Ascending aorta (tissue), 2 donors: ENCODE results near the gene AUTS2. TPM values are rescaled to one million over a fixed set of nuclear protein-coding genes. Genes with fewer than 3 reads are reported as not detected.
A peak's percentile ranks its signal among the peaks of the same experiment; 100 is the strongest.
"Not testable (repeated sequence)": the region's sequence is repeated elsewhere in the genome, so short reads cannot be mapped to it uniquely, and the experiment has no call there.

Experiments
- DNase-seq, 2 donors: peaks; one replicate each; pipeline ENCODE4 v3.0.0-alpha.2; 2019; ENCODE audit warnings: low spot score in 2 of 2
- H3K27ac ChIP-seq, 2 donors: fragments of 200-600 bp; sonication (generic); one replicate each; pipeline ENCODE4 v1.5.1; 2016 to 2017; ENCODE audit warnings: mild to moderate bottlenecking in 1 of 2
- H3K27me3 ChIP-seq: fragments of 200-600 bp; sonication (generic); one replicate; pipeline ENCODE4 v1.5.1; 2017
- H3K36me3 ChIP-seq, 2 donors: fragments of 200-600 bp; sonication (generic); one replicate each; pipeline ENCODE4 v1.5.1; 2016
- H3K4me1 ChIP-seq, 2 donors: fragments of 200-600 bp; sonication (generic); one replicate each; pipeline ENCODE4 v1.5.1; 2016 to 2017; ENCODE audit warnings: mild to moderate bottlenecking in 1 of 2
- H3K4me3 ChIP-seq, 2 donors: fragments of 200-600 bp; sonication (generic); one replicate each; pipeline ENCODE4 v1.5.1; 2016 to 2017; ENCODE audit warnings: mild to moderate bottlenecking in 1 of 2
- H3K9me3 ChIP-seq, 2 donors: fragments of 200-600 bp; sonication (generic); one replicate each; pipeline ENCODE4 v1.5.1; 2016
- intact Hi-C: fragments of 100-400 bp; cut with DNase I; formaldehyde crosslinking; loops from one replicate; pipeline ENCODE4 v1.15.1; 2023
- total RNA-seq: library from RNA; depleted of rRNA; stranded (reverse); fragments of >200 nt; gene quantifications from one replicate; pipeline ENCODE4 v1.1.0, GENCODE V29; 2016
- TF ChIP-seq, protein P1 (sequence below), 3 experiments: fragments of 200-600 bp in 2 of 3; fragments of 450-650 bp in 1 of 3; sonication (generic) in 2 of 3; IDR thresholded peaks; one replicate each; pipeline ENCODE4 v1.5.1; 2016 to 2019; ENCODE audit warnings: antibody characterized with exemption in 3 of 3, mild to moderate bottlenecking in 1 of 3, moderate library complexity in 1 of 3

The AUTS2 gene
- total RNA-seq, 1 donor from 2014 or later, result 90.4 TPM

DNA sequence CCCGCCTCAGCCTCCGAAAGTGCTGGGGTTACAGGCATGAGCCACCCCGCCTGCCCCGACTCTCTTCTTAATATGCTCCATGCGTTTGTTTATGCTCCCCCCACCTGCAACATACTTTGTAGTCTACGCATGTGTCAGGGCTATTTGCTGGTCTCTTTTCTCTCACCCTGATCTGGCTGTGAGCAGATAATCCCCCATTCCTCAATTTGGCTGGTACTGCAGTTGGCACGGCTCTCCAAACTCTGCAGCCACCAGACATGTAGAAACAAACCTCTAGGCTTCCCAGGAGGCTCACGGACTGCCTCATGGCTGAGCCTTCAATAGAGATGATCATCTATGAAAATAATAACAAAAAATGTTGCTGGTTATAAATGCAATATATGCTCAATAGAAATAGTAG lies 993.4 kb downstream of the AUTS2 start:
- Histone ChIP-seq H3K4me1 (no peaks in the 10 kb centered on the region), H3K9me3 (no peaks in the 10 kb centered on the region), H3K4me3 (no peak overlapping the region), H3K27me3 (no peaks in the 10 kb centered on the region), H3K27ac (no peak overlapping the region), H3K36me3 (no peaks in the 10 kb centered on the region)
- intact Hi-C loops, result no loop called here
- DNase-seq, result no peak
- TF ChIP-seq, protein P1, sequence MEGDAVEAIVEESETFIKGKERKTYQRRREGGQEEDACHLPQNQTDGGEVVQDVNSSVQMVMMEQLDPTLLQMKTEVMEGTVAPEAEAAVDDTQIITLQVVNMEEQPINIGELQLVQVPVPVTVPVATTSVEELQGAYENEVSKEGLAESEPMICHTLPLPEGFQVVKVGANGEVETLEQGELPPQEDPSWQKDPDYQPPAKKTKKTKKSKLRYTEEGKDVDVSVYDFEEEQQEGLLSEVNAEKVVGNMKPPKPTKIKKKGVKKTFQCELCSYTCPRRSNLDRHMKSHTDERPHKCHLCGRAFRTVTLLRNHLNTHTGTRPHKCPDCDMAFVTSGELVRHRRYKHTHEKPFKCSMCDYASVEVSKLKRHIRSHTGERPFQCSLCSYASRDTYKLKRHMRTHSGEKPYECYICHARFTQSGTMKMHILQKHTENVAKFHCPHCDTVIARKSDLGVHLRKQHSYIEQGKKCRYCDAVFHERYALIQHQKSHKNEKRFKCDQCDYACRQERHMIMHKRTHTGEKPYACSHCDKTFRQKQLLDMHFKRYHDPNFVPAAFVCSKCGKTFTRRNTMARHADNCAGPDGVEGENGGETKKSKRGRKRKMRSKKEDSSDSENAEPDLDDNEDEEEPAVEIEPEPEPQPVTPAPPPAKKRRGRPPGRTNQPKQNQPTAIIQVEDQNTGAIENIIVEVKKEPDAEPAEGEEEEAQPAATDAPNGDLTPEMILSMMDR (IDR thresholded peaks at IDR 0.05), result no peak

DNA sequence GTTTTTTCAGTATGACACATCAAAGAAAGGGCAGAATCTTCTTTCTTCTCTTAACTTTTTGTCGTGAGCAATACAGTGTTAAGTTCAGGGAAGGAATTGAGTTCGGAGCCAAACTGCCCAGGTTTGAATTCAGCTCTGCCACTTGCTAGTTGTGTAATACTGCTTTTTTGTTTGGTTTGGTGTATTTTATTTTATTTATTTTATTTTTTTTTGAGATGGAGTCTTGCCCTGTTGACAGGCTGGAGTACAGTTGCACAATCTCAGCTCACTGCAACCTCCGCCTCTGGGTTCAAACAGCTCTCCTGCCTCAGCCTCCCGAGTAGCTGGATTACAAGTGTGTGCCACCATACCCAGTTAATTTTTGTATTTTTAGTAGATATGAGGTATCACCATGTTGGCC lies 993.9 kb downstream of the AUTS2 start:
- TF ChIP-seq, protein P1 (IDR thresholded peaks at IDR 0.05), result no peak
- intact Hi-C loops, result no loop called here
- no peak for DNase-seq
- H3K36me3 ChIP-seq, result no peaks in the 10 kb centered on the region
- no peak overlapping the region for H3K4me3 ChIP-seq
- no peaks in the 10 kb centered on the region for H3K4me1 ChIP-seq
- H3K27ac ChIP-seq, result no peak overlapping the region
- no peaks in the 10 kb centered on the region for H3K27me3 ChIP-seq
- H3K9me3 ChIP-seq, result no peaks in the 10 kb centered on the region

DNA sequence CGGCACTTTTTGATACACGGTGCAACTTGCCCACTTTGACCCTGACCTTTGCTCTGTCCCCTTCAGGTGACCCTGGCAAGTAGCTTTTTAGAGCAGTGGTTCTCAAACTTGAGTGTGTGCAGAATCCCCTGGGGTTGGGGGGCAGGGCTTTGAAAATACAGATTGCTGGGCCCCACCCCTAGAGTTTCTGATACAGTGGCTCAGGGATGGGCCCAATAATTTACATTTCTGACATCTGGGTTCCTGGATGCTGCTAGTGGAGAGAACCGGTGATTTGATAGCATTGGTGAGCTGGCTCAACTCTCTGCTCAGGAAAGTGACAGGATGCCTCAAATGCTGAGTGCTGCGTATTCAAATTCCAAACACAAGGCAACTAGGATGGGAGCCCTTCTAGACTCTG lies 995.9 kb downstream of the AUTS2 start:
- TF ChIP-seq, protein P1 (IDR thresholded peaks at IDR 0.05), result no peak
- no peak for DNase-seq
- Histone ChIP-seq H3K9me3 (no peaks in the 10 kb centered on the region), H3K4me1 (no peaks in the 10 kb centered on the region), H3K27me3 (no peaks in the 10 kb centered on the region), H3K27ac (no peak overlapping the region), H3K4me3 (no peak overlapping the region), H3K36me3 (no peaks in the 10 kb centered on the region)
- intact Hi-C loops, result no loop called here

DNA sequence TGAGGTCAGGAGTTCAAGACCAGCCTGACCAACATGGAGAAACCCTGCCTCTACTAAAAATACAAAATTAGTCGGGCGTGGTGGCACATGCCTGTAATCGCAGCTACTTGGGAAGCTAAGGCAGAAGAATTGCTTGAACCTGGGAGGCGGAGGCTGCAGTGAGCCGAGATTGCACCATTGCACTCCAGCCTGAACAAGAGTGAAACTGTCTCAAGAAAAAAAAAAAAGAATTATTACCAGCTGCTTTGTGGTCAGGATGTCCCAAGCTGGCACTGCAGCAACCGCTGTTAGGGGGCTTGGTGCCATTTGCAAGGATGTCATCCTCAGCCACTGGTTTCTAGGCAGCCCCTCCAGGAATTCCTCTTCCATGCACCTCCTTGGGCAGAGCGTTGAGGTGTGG lies 996.6 kb downstream of the AUTS2 start:
- H3K4me3 ChIP-seq, intact Hi-C loops, DNase-seq, H3K27me3 ChIP-seq, H3K36me3 ChIP-seq, H3K9me3 ChIP-seq, H3K27ac ChIP-seq, H3K4me1 ChIP-seq: not testable (repeated sequence)

DNA sequence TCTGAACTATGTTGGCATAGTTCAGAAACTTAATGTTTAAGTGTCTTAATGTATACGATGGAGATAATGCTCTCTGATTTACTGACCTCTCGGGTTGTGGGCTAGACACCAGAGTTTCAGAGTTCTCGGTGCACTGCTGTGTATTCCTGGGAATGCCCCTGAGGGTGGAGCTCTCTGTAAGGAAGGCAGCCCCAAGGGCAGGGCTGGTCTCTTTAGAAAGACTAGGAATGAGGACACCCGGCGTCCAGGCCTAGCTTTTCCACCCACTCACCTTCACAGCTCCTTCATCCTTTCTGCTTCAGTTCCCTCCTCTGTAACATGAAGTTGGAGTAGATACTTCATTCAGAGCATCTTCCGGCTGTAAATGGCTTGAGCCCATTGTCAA lies 997.1 kb downstream of the AUTS2 start:
- Histone ChIP-seq H3K4me3 (peak overlapping the region in 1 of 2 donors; percentile 55), H3K9me3 (no peaks in the 10 kb centered on the region), H3K4me1 (no peaks in the 10 kb centered on the region), H3K27ac (no peak overlapping the region), H3K36me3 (no peaks in the 10 kb centered on the region), H3K27me3 (no peaks in the 10 kb centered on the region)
- intact Hi-C loops, result no loop called here
- TF ChIP-seq, protein P1 (IDR thresholded peaks at IDR 0.05), result no peak
- DNase-seq, result no peak

DNA sequence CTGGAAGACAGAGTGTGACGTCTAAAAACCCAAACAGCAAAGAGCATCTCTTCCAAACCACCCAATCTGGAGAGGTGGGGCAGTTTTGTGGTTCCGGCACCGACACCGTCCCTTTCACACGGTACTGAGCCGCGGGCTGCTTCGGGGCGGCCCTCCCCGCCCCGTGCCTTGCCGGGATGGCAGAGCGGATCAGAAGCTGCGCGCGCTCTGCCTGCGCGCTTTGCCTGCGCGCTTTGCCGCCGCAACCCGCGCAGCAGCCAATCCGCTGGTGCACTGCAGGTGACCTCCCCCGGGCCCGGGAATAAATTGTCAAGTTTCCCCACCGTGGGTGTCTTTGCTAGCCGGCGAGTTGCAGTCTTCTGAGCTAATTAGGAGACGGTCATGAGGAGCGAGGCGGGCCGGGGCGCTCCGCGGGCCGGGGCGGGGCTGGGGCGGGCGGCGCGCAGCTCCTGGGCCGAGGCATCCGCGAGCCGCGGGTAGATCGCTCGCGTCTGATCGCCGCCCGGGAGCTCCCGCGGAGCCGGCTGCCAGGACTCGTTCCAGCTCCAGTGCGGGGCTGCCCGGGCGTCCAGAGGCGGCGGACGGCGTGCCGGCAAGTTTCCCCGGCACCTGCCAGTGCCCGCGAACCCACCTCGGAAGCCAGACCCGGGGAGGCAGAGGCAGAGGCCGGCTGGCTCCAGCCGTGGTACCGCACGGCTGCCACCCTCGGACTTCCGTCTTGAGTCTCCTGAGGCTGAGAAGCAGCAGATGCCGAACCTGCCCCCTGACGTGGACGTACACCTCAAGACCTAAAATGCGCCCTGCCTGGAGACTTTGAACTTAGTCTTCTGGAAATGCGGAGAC lies 997.7 kb downstream of the AUTS2 start:
- intact Hi-C loops, result no loop called here
- no peaks in the 10 kb centered on the region for H3K36me3 ChIP-seq
- H3K9me3 ChIP-seq, result peaks cover 0 to 3% of the 10 kb centered on the region in 2 donors
- no peak for DNase-seq
- no peaks in the 10 kb centered on the region for H3K27me3 ChIP-seq
- H3K4me1 ChIP-seq, result no peaks in the 10 kb centered on the region
- no peak overlapping the region for H3K27ac ChIP-seq
- TF ChIP-seq, protein P1 (IDR thresholded peaks at IDR 0.05), result no peak
- peak overlapping the region; percentile 36 to 55 for H3K4me3 ChIP-seq
